ENCODE data around the gene NHEJ1.

The NHEJ1 gene

DNA sequence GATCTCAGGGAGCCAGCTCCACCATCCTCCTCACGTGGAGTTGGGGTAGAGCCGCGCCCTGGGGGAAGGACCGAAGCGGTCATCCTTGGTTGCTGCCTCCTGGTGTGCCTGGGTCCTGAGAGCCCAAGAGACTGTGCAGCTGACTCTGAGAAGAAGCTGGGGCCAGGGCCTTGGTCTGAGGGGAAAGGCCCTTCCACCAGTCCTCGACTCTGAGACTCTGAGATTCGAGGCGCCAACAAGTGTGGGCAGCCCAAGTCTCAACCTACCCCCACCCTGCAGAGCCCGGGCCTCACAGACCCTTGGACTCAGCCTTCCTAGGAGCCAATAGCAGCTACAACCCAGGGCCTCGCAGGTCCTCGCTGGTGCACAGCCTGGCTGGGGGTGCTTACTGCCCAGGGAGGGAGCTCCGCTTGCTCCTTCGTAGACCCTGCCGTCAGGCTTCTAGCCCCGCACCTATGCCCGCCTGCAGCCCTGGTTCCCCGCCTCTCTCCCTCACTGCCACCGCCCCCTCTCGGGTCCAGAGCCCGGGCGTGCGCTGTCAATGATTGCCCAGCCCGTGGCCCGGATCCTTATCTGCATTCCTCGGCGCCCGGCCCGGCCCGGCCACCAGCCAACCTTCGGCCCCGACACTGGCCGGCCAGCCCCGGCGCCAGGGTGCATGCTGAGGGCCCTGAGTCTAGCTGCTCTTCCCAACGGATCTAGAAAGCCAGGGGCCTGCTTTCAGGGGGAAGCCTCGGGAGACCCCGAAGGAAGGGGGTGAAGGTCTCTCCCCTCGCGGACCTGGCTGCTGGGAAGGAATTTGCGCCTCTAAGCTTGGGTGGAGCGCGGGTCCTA is 101.9 kb downstream of the NHEJ1 start:
- DNase-seq (ENCODE audit: low read depth): no peak

DNA sequence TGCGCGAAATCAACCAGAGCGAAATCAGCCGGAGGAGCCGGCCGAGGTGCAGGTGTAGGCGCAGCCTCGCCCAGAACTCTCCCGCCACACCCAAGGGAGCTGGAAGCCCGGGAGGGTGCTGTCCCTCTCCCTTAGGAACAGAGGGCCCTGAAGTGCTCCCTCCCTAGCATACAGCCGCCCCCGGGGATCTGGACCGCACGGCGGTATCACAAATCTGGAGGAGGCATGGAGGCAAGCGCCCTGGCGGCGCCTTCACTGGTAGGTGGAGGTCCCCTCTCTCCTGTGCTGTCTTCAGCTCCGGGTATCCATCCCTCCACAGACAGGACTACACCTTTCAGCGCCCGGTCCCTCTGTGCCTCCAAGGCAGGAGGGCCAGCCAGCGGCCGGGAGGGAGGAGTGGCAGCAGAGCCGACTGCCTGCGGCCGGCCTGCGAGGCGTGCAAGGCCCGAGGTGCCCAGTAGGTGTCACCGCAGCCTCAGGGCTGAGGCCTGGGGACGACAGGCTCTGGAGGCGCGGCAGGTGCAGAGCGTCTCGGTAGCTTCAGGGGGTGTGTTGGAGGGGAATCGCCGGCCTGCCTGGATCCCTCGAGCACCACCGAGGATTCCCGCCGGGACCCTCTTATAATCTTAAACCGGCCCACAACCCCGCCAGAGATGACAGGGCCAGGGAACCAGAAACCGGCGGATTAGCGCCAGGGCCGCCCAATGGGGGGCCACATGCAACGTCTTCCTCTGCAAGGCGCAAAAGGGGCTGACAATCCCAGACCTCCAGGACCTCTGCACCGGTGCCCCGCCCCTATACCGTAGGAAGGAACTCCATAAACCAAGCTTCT is 102.7 kb downstream of the NHEJ1 start:
- DNase-seq (ENCODE audit: low read depth): peak; percentile 55

DNA sequence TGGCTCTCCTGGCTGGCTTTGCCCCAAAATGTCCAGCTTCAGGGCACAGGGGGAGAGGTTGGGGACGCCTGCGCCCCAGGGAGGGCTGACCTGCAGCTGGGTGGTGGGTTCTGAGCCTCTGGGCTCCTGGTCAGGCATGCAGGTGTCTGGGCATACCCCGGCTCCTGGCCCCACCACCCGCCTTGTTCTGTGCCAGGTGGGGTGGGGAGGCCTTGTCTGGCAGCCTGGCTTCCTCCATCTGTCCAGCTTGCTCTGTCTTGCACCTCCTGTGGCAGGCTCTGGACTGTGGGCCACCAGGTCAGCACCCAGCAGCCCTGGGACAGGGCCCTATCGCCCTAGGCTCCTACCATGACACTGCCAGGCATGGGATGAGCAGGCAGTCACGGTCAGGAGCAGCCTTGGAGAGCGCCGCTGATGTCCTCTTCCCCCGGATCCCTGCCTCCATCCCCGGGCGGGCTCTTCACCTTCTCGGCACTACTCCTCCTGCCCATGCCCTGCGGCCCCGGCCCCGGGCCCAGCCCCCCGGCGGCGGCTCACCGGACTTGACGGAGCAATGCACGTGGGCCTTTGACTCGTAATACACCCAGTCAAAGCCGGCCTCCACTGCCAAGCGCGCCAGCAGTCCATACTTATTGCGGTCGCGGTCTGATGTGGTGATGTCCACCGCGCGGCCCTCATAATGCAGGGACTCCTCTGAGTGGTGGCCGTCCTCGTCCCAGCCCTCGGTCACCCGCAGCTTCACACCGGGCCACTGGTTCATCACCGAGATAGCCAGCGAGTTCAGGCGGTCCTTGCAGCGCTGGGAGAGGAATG is 103.5 kb downstream of the NHEJ1 start:
- no peak for DNase-seq (ENCODE audit: low read depth)

DNA sequence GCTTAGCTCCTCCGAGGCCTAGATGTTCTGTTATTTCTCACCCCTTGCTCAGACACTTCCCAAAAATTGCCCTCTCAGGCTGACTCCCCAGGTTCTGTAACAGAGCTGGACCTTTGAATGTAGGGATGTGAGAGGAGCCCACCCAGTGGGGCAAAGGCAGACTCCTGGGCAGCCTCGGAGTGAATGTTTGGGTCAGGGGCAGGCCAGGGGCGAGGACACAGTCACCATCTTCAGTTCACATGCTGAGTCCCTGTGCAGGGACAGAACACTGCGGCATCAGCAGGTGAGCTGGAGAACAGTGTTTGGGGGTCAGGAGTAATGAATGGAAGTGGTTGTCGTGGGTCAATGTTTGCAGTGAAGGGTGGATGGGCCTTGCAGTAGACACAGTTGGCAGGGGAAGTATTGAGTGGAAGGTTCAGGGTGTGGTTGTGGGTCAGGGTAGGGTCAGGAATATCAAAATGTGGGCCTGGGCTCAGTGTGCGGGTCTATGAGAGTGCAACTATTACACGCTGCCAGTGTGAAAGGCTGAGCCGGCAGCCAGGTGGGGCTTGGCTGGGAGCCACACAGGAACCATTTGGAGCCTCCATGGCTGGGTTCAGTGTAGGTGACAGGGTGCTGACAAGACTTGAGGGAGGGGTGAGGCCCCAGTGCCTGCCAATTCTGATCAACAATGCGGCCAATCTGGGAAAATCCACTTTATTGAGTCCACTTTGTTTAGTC is 104.3 kb downstream of the NHEJ1 start:
- no peak for DNase-seq (ENCODE audit: low read depth)

DNA sequence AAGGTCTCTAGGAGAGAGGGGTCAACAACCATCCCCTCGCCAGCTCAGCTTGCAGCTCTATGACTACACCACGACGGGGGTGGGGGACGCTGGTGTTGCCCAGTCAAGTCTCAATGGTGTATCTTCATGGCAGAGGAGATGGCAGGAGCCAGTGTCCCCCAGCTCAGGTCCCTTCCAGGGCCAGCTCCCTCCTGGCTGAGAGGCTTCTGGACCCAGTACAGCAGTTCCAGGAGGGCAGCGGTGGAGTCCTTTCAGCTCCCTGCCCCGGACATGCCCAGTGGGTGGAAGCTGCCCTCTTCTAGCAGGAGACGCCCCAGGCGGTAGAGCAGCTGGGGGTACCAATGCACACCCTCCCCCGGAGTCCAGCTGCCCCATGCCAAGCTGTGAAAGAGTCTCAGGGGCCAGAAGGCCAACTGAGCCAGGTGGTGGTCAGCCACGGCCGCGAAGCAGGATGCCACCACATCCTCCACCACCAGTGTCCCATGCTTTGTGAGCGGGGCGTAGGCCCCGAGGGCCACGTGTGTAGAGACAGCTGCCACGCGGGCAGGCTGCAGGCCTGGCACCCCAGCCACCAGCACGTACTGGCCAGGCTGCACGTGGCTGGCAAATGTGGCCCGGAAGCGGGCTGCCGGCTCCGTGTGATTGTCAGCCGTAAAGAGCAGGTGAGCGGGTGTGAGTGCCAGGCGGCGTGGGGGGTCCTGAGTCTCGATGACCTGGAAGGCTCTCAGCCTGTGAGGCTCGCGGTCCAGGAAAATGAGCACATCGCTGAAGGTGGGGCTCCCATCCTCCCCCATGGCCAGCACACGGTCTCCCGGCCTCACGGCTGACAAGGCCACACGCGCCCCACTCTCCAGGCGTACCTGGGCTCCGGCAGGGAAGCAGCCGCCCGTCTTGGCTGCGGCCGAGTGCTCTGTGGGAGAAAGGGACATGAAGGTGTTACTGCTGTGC is 105.4 kb downstream of the NHEJ1 start:
- no peak for DNase-seq (ENCODE audit: low read depth)

DNA sequence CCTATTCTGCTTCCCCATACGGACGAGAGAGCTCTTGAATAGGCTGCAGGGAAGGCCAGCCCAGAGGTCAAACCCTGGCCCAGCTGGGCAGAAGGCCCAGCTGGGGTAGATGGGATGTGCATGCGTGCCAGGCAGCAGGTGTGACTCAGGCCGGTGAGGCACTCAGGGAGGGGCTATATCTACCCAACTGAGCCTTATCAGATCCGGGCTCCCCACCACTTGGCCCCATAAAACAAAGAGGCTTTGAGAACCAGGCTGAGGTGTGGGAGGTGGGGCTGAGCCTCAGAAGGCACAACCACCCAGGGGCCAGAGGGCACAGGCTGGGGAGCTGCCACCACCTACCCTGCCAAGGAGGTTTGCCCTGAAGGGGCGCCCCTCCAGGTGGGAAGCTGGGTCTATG is 111.3 kb downstream of the NHEJ1 start:
- no peak for DNase-seq (ENCODE audit: low read depth)

DNA sequence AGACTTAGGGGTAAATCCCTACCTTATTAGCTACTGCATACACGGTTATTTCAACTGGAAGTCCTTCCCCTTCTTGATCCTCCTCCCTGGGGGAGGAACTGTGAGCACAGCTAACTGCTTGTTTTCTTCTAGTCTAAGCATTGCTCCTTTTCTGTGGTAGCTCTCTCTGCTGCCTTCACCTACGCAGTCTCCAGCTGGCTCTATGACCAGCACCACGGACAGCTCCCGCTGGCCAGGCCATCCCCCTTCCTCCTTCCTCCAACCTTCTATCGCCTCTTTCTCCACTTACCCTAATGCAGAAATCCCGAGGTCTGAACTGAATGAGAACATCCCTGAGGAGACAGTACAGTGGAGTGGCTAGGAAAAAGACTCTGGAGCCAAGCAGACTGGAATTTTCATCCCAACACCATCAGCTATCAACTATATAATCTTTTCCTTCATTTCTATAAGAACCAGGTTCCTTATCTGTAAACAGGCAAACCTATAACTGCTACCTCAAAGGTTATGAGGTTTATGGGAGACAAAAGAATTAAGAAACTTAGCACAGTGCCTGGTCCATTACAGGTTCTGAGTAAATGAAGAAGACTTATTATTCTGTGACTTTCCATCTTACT is 114.6 kb downstream of the NHEJ1 start:
- DNase-seq (ENCODE audit: low read depth): no peak

DNA sequence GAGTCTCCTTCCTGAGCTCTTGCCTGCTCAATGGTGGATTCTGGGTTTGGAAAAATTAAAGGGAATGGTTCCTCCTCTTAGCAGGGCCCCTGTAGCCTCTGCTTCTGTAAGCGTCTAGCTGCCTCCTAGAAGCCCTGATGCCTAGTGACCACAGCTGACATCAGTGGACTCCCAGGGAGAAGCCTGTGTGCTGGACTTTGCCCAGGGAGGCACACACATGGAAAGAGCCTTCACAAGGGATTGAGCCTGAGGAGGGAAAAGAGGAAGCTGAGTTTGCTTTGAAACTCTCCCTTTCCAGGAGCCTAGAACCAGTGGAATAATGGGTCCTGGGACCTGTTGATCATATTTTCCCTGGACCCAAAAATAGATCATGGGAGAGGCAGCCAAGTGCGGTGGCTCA is 117.9 kb downstream of the NHEJ1 start:
- no peak for DNase-seq (ENCODE audit: low read depth)

DNA sequence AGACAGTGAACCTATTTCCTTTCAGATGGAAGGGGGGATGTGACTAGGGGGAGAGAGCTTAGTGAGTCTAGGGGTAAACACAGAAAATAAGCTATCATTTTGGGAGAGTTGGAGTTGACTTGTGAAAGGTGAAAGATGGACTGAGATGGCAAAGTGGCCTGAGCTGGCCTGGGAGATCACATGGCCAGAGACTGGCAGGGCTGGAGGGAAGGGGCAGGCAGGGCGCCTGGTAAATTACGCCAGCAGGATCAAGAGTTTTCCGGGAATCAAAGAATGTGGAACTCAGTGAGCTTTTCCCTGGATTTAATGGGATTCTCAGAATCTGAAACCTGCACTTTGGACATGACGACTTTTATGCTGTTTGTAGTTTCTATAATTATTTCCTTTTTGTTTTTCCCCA is 118.5 kb downstream of the NHEJ1 start:
- DNase-seq (ENCODE audit: low read depth): no peak

DNA sequence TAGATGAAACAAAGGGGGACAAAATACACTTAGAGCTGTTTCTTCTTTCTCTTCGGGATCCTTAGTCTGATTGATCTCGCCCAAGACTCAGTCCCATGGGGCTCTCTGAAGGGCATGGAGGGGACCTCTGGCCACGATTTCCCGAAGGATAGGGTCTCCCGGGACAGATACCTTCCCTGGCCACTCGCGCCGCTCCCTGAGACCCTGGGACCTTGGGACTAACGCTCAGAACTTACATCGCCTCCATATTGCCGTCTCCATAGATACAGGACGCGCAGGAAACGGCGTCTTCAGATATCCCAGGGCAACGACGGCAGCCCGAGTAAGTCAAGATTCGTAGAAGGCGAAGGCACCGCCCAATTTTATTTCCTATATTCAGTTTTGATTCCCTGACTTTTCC is 119.4 kb downstream of the NHEJ1 start, which contains the start of gene CFAP65:
Gene CFAP65 (minus strand): TSS at position 265 of the 400 bp plus-strand sequence. CDS start 2,468 bp downstream, outside the sequence.
- DNase-seq (ENCODE audit: low read depth): no peak

DNA sequence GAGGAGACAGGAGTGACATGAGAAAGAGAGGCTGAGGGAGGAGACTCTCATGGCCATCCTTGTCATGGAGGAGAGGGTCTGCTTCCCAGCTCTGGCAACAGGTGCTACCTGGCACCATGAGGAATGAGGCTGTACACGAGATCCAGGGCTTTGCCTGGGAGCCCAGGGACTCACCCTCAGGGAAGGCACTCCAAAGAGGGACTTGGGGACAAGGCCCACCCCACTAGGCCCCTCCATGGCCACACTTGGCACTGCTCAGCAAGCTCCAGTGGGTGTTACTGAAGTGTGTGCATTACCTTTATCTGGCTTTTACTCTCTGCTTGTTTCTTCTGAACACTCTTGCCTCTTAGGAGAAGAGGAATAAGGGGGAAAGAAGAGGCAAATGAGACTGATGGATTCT is 122.0 kb downstream of the NHEJ1 start:
- no peak for DNase-seq (ENCODE audit: low read depth)

DNA sequence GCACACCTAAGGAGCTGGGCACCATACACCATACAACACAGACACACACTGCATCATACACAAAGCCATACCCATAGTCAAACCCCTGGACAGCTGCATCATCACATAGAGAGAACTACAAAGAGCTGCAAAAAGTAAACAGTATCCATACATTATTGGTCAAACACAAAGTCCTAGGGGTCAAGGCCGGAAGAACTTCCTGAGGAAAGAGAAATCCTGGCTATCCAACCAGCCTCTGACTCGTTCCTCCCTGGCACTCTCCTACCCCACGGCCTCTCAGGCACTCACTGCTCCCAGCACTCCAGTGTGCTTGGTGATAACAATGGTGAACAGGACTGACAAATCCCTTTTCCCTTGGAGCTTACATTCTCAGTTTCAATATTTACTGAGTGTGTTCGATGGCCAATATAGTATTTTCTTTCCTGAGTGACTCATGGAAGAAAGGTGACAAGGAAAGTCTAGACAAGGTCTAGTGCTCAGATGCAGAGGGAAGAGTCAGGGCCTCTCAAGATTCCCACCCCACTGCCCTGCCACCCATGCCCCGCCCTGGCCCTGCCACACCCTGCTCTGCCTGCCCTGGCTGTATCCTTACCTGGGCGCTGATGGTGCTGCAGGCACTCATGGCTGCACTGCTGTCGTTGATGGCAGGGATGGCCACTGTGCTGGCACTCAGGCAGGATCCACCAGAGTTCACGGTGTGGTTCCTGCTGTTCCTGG is 122.7 kb downstream of the NHEJ1 start:
- no peak for DNase-seq (ENCODE audit: low read depth)

DNA sequence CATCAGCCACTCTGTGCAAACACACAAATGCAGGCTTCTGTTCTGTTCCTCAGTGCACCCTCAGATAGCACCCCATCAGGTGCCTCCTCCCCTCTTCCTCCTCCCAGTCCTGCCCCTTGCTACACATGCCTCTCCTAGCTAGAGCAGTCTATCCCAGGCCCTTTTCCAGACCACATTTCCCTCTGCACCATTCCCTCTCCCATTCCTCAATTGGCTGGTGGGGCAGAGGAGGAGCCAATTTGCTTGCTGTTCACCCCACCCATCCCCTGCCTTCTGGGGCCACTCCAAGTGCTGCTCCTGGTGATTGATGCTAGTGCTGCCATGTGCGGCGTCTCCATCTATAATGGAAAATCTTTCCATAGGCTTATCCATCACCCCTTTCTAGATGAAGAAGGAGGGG is 124.7 kb downstream of the NHEJ1 start:
- DNase-seq (ENCODE audit: low read depth): no peak

DNA sequence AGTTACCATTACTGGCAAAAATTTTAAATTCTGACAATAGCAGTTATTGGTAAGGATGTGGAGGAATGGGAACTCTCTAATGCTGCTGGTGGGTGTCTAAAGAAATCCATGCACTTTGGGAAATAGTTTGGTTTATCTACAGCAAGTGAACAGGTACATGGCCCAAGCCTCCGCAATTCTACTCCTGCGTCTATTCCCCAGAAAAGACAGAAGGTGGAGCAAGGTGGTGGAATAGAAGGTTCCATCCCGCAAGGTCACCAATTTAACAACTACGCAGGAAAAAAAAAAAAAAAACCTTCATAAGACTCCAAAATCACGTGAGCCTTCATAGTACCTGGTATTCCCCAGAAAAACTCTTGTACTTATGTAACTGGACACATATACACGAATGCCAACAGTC is 125.8 kb downstream of the NHEJ1 start:
- DNase-seq (ENCODE audit: low read depth): no peak

DNA sequence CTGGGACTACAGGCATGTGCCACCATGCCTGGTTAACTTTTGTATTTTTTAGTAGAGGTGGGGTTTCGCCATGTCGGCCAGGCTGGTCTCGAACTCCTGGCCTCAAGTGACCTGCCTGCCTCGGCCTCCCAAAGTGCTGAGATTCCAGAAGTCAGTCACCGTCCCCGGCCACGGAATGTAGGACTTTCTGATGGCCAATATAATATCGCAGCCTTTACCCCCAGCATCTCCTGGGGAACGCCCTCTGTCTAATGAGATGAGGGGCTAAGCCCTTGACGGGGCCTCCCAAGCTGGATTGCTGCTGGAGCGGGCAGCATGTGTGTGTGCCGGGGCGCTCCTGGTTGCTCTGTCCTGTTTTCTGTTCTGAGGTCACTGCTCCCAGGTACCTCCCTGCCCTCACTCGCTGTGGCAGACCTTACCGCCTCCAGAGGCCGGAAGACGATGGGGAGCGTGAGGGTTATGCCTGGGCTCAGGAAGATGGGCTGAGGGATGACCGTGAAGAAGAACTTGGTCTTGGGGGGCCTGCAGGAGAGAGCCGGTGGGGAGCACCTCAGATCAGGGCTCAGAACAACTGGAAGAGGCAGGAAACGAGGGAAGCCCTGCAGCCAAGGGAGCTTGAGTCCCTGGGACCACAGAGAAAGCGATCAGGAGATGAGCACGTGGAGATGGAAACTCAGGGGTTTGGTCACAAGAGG is 128.4 kb downstream of the NHEJ1 start:
- no peak for DNase-seq (ENCODE audit: low read depth)

DNA sequence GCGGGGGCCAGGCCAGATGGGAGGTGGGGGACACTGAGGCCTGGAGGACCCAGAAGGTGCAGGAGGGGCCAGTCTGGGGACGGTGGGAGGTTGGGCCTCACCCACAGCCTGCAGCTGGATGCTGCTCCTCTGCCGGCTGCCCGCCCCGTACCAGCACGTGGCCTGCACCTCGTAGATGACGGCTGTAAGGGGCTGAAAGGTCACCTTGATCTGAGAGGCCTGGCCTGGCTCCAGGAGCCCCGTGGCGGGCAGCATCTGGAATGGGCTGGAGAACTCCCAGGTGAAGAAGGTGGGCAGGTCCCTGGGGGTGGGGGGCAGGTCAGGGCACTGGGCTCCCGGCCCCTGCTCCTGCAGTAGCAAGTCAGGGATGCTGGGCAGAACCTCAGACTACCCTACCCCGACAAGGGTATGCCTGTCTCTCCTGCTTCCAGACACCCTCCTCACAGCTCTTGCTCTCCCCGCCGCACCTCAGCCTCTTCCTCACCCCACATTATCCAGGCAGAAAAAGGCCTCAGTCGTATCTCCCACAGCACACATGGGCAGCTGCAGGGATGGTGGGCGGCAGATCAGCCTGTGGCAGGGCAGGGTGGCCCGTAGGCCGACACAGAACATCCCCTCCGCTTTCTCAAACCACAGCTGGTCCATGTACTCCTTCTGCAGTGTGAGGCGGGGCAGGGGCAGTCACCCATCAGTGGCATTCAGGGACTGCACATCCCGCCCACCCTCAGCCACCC is 129.4 kb downstream of the NHEJ1 start:
- DNase-seq (ENCODE audit: low read depth): no peak

DNA sequence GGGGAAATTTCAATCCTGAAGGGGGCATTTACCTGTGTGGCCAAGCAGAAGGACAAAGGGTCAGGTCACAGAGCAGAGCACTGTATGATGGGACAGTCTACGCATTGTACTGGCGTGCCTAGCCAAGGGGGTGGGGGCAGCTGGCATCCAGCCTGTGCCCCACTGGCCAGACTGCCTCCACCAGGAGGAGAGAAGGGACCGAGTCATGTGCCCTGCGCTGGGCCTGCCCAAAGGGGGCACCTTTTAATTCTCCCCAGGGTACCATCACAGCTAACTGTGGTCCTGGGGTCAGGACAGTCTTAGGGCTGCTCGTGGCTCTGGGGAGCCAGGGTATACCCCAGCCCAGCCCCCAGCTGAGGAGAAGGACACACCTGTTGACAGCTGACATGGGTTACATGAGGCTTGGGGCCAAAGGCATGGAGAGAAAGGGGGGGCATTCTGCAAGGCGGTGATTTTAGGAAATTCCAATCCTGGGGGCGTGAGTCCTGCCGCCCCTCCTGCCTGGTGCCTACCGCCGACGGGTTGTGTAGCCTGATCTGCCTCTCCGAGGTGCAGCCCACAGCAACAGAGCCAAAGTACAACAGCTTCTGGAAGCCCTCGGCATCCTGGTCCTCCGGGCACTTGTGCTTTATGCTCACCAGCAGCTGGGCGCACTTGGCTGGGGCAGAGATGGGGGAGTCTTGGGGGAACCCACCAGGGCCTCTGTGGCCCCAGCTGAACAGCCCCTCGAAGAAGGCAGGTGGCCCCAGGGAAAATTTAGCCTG is 130.3 kb downstream of the NHEJ1 start:
- no peak for DNase-seq (ENCODE audit: low read depth)

Data from stimulated activated CD4-positive, alpha-beta T cell treated with anti-CD3 and anti-CD28 coated beads, Interleukin-2, amount 100 ng/mL, for 4 hours (primary cell).